Ishikawa (cell line): ENCODE data around the gene SLCO2B1.
A peak's percentile ranks its signal among the peaks of the same experiment; 100 is the strongest.

Source experiments
- CEBPB ChIP-seq: IDR thresholded peaks from 2 replicates; pipeline ENCODE4 v1.6.1; 2012
- CREB1 ChIP-seq: IDR thresholded peaks from 2 replicates; pipeline ENCODE4 v1.6.1; 2012; ENCODE audit warnings: low read depth
- EGR1 ChIP-seq: IDR thresholded peaks from 2 replicates; pipeline ENCODE4 v1.6.1; 2012
- EP300 ChIP-seq: IDR thresholded peaks from 2 replicates; pipeline ENCODE4 v1.6.1; 2012; ENCODE audit warnings: borderline replicate concordance
- FOXM1 ChIP-seq: IDR thresholded peaks from 2 replicates; pipeline ENCODE4 v1.6.1; 2012; ENCODE audit warnings: low read depth, borderline replicate concordance
- MAX ChIP-seq: IDR thresholded peaks from 2 replicates; pipeline ENCODE4 v1.6.1; 2012
- NFIC ChIP-seq: IDR thresholded peaks from 2 replicates; pipeline ENCODE4 v1.6.1; 2012
- RAD21 ChIP-seq: IDR thresholded peaks from 2 replicates; pipeline ENCODE4 v1.6.1; 2012; ENCODE audit warnings: low read depth
- REST ChIP-seq: IDR thresholded peaks from 2 replicates; pipeline ENCODE4 v1.6.1; 2012; ENCODE audit warnings: low read depth, mild to moderate bottlenecking
- TAF1 ChIP-seq: IDR thresholded peaks from 2 replicates; pipeline ENCODE4 v1.6.1; 2012; ENCODE audit warnings: low read depth, mild to moderate bottlenecking
- TCF12 ChIP-seq: IDR thresholded peaks from 2 replicates; pipeline ENCODE4 v1.6.1; 2012; ENCODE audit warnings: low read depth
- TEAD4 ChIP-seq: IDR thresholded peaks from 2 replicates; pipeline ENCODE4 v1.6.1; 2012
- USF1 ChIP-seq: IDR thresholded peaks from 2 replicates; pipeline ENCODE4 v1.6.1; 2012
- YY1 ChIP-seq: IDR thresholded peaks from 2 replicates; pipeline ENCODE4 v1.6.1; 2012; ENCODE audit warnings: low read depth
- ZBTB7A ChIP-seq: IDR thresholded peaks from 2 replicates; pipeline ENCODE4 v1.6.1; 2012; ENCODE audit warnings: low read depth

Gene SLCO2B1

GRCh38 chr11:75229466-75229865 is 78.6 kb downstream of the SLCO2B1 start:
- TF ChIP-seq NFIC = no peak

- TF ChIP-seq TCF12 (no peak), MAX (no peak), CEBPB (no peak), CREB1 (no peak), TAF1 (no peak), TEAD4 (no peak), EGR1 (no peak), YY1 (no peak), ZBTB7A (no peak), REST (no peak), NFIC (no peak), FOXM1 (no peak), USF1 (no peak), EP300 (no peak), RAD21 (no peak)
These were observed 79.7 kb downstream of the SLCO2B1 start for GRCh38 chr11:75230621-75231020.

- TF ChIP-seq USF1 (no peak), TEAD4 (peak; percentile 98), REST (peak; percentile 95), NFIC (no peak), CEBPB (peak; percentile 68)
These were observed 82.9 kb downstream of the SLCO2B1 start for GRCh38 chr11:75233754-75234172.

GRCh38 chr11:75236062-75236461 is 85.2 kb downstream of the SLCO2B1 start:
- TF ChIP-seq MAX (no peak), REST (no peak), RAD21 (no peak), NFIC (no peak), CEBPB (no peak), EGR1 (no peak), FOXM1 (no peak)

GRCh38 chr11:75237050-75237449 is 86.1 kb downstream of the SLCO2B1 start:
- TF ChIP-seq MAX = no peak
- no peak for TF ChIP-seq FOXM1
- TF ChIP-seq RAD21 = no peak
- TF ChIP-seq EGR1 = no peak
- no peak for TF ChIP-seq USF1
- TF ChIP-seq EP300 = no peak
- no peak for TF ChIP-seq CEBPB
- no peak for TF ChIP-seq NFIC
- TF ChIP-seq YY1 = no peak
- no peak for TF ChIP-seq TCF12
- no peak for TF ChIP-seq TAF1
- TF ChIP-seq TEAD4 = no peak
- no peak for TF ChIP-seq REST
- no peak for TF ChIP-seq CREB1
